ENCODE data around the gene PRTFDC1.
"Not testable (repeated sequence)": the region's sequence is repeated elsewhere in the genome, so short reads cannot be mapped to it uniquely, and the experiment has no call there.

PRTFDC1 gene

GRCh38 chr10:24929056-24929544 is 23.3 kb downstream of the PRTFDC1 start:
- no peak for DNase-seq

- DNase-seq = no peak
Observed at GRCh38 chr10:24928163-24928562, 24.2 kb downstream of the PRTFDC1 start.

GRCh38 chr10:24926557-24926956 is 25.8 kb downstream of the PRTFDC1 start:
- no peak for DNase-seq

- no peak for DNase-seq
Observed at GRCh38 chr10:24925799-24926198, 26.6 kb downstream of the PRTFDC1 start.

GRCh38 chr10:24924483-24924882 is 27.9 kb downstream of the PRTFDC1 start:
- DNase-seq = not testable (repeated sequence)

GRCh38 chr10:24922222-24922868 is 30.1 kb downstream of the PRTFDC1 start:
- not testable (repeated sequence) for DNase-seq

- DNase-seq = peak; percentile 41
Observed at GRCh38 chr10:24920907-24921881, 31.2 kb downstream of the PRTFDC1 start.

GRCh38 chr10:24920192-24920591 is 32.2 kb downstream of the PRTFDC1 start:
- not testable (repeated sequence) for DNase-seq

- not testable (repeated sequence) for DNase-seq
Observed at GRCh38 chr10:24919629-24920028, 32.8 kb downstream of the PRTFDC1 start.

GRCh38 chr10:24917979-24918378 is 34.4 kb downstream of the PRTFDC1 start:
- no peak for DNase-seq

- DNase-seq = no peak
Observed at GRCh38 chr10:24917493-24917892, 34.9 kb downstream of the PRTFDC1 start.

GRCh38 chr10:24916365-24916764 is 36.0 kb downstream of the PRTFDC1 start:
- no peak for DNase-seq

GRCh38 chr10:24915304-24915703 is 37.1 kb downstream of the PRTFDC1 start:
- DNase-seq = no peak

- no peak for DNase-seq
Observed at GRCh38 chr10:24914148-24914547, 38.3 kb downstream of the PRTFDC1 start.

- DNase-seq = no peak
Observed at GRCh38 chr10:24912215-24912614, 40.2 kb downstream of the PRTFDC1 start.

GRCh38 chr10:24911029-24911428 is 41.4 kb downstream of the PRTFDC1 start:
- no peak for DNase-seq

- DNase-seq = no peak
Observed at GRCh38 chr10:24910574-24910973, 41.8 kb downstream of the PRTFDC1 start.

GRCh38 chr10:24908793-24909423 is 43.5 kb downstream of the PRTFDC1 start:
- DNase-seq = no peak

GRCh38 chr10:24907956-24908355 is 44.5 kb downstream of the PRTFDC1 start:
- no peak for DNase-seq

- DNase-seq = no peak
Observed at GRCh38 chr10:24906372-24906771, 46.0 kb downstream of the PRTFDC1 start.

GRCh38 chr10:24904824-24905223 is 47.6 kb downstream of the PRTFDC1 start:
- DNase-seq = no peak

- no peak for DNase-seq
Observed at GRCh38 chr10:24902400-24902728, 50.0 kb downstream of the PRTFDC1 start.

- no peak for DNase-seq
Observed at GRCh38 chr10:24901686-24902399, 50.6 kb downstream of the PRTFDC1 start.
